ENCODE data around the gene CSTPP1. TPM values are rescaled to one million over a fixed set of nuclear protein-coding genes. Genes with fewer than 3 reads are reported as not detected.
A peak's percentile ranks its signal among the peaks of the same experiment; 100 is the strongest.

The CSTPP1 gene
- total and polyA plus RNA-seq, 2 of the 8 experiments (the other 6 are each of a cell fraction or from before 2014, with no cell fraction given) = 24.2 to 28.7 TPM

- H2BK20ac ChIP-seq (ENCODE audit: low read length) = no peak overlapping the region
- H3K4me1 ChIP-seq (replicated peaks in 1 of 4; ENCODE audit: control insufficient read depth in 3 of 4, insufficient read depth in 4 of 4, low read length in 3 of 4) = peaks cover 13 to 27% (median 19%) of the 10 kb centered on the region in 4 experiments
- FAIRE-seq = no peak
- 0 out of 2 replicates have a peak overlapping the region, but pooled peaks have one; percentile 63 for H3K18ac ChIP-seq (ENCODE audit: extremely low read depth, low read length)
- no peak overlapping the region for H3K4me3 ChIP-seq (ENCODE audit: extremely low read depth in 1 of 4, insufficient read depth in 2 of 4, low read depth in 3 of 4, low read length in 4 of 4)
- no peak overlapping the region for H4K91ac ChIP-seq (replicated peaks; ENCODE audit: insufficient read length, low read length)
- POLR2A ChIA-PET (ENCODE audit: partially characterized antibody) = interaction anchor here (0.7 kb wide), 1 partner anchor 607 kb away, joined by 3 read pairs; no protein-coding TSS in a partner anchor
- H3K27ac ChIP-seq (ENCODE audit: low read depth, low read length) = no peak overlapping the region
- H3K79me2 ChIP-seq (ENCODE audit: control insufficient read depth in 1 of 2, insufficient read depth in 2 of 2, low read length in 2 of 2) = 0 out of 4 replicates have a peak, but pooled peaks cover 0 to 9% of the 10 kb centered on the region in 2 experiments
- WGBS, 2 experiments (ENCODE audit: extremely low coverage in 1 of 2, insufficient coverage in 1 of 2, insufficient read length in 1 of 2, insufficient replicate concordance in 2 of 2, low coverage in 1 of 2, low lambda C conversion rate in 2 of 2, missing lambda C conversion rate in 1 of 2) = 64% methylated on average over 4 of the region's 5 CpGs; no CpG with 5 or more reads in 1 of the 2 experiments
- peak overlapping the region in 1 of 2 experiments; percentile 30; a peak in 1 of 4 replicates for H3K4me2 ChIP-seq (ENCODE audit: insufficient read depth in 1 of 2, low read depth in 2 of 2, low read length in 2 of 2)
- H4K5ac ChIP-seq (ENCODE audit: insufficient read length, low read depth, low read length) = no peak overlapping the region
- H3K14ac ChIP-seq (ENCODE audit: insufficient read length) = no peak overlapping the region
- H3K79me1 ChIP-seq (ENCODE audit: low read depth, low read length) = peaks cover 6% of the 10 kb centered on the region
- CTCF ChIA-PET (ENCODE audit: partially characterized antibody) = interaction anchor here (1.2 to 7.5 kb wide), 4 partner anchors 11 to 252 kb away, joined by 6 to 44 read pairs (median 10); no protein-coding TSS in a partner anchor
- DNase-seq (ENCODE audit: low read depth in 1 of 2, low spot score in 2 of 2) = no peak
- H4K8ac ChIP-seq (ENCODE audit: extremely low read depth, insufficient read depth, low read length) = no peak overlapping the region
- H3K23ac ChIP-seq (ENCODE audit: insufficient read length) = no peak overlapping the region
- no peak overlapping the region for H3K56ac ChIP-seq (replicated peaks; ENCODE audit: insufficient read length, low read depth, low read length)
- no peaks in the 10 kb centered on the region for H3K36me3 ChIP-seq (ENCODE audit: control insufficient read depth in 2 of 4, insufficient read depth in 4 of 4, low read length in 3 of 4)
- H3K9me3 ChIP-seq (ENCODE audit: insufficient read depth in 2 of 2, low read depth in 1 of 2, low read length in 1 of 2) = no peaks in the 10 kb centered on the region
- peak overlapping the region; percentile 90; the same call in 1 of the 2 replicates for H2BK15ac ChIP-seq (ENCODE audit: low read length)
- no peaks in the 10 kb centered on the region for H3K23me2 ChIP-seq (ENCODE audit: low read depth, low read length)
- no peak overlapping the region for H2BK5ac ChIP-seq (ENCODE audit: low read depth, low read length)
- no peak overlapping the region for H3K9ac ChIP-seq (replicated peaks in 1 of 4; ENCODE audit: extremely low read depth in 1 of 4, low read depth in 3 of 4, low read length in 3 of 4)
- H2AFZ ChIP-seq (ENCODE audit: low read length) = no peak overlapping the region
- no peak overlapping the region; the same call in 1 of the 2 replicates for H2BK12ac ChIP-seq (ENCODE audit: low read depth, low read length)
- no peaks in the 10 kb centered on the region for H4K20me1 ChIP-seq (replicated peaks in 1 of 2; ENCODE audit: control insufficient read depth in 1 of 2, insufficient read depth in 2 of 2, low read length in 2 of 2)
- no peak overlapping the region for H2AK5ac ChIP-seq (ENCODE audit: low read depth, low read length)
- H2BK120ac ChIP-seq (replicated peaks; ENCODE audit: low read depth, low read length) = no peak overlapping the region
- H3K27me3 ChIP-seq (replicated peaks in 1 of 4; ENCODE audit: control insufficient read depth in 3 of 4, extremely low read depth in 1 of 4, insufficient read depth in 3 of 4, low read length in 3 of 4) = no peaks in the 10 kb centered on the region
- H3K4ac ChIP-seq (replicated peaks; ENCODE audit: insufficient read length, low read depth, low read length) = no peak overlapping the region
- TF ChIP-seq TEAD4 (IDR thresholded peaks at IDR 0.05; ENCODE audit: low read depth, low read length) (no peak), BACH1 (IDR thresholded peaks at IDR 0.05; ENCODE audit: low read length) (no peak), GABPA (IDR thresholded peaks at IDR 0.05; ENCODE audit: borderline replicate concordance, insufficient read depth, low read length) (no peak), MAFK (IDR thresholded peaks at IDR 0.05; ENCODE audit: low read depth, low read length) (no peak), CBX8 (IDR thresholded peaks at IDR 0.05; ENCODE audit: borderline replicate concordance, low read depth, low read length) (no peak), ZNF274 (IDR thresholded peaks at IDR 0.05; ENCODE audit: borderline replicate concordance, extremely low read depth, low read length) (no peak), EZH2 (IDR thresholded peaks at IDR 0.05; ENCODE audit: low read depth, low read length, severe bottlenecking) (no peak), CEBPB (IDR thresholded peaks at IDR 0.05; ENCODE audit: low read depth, low read length) (no peak), BRCA1 (IDR thresholded peaks at IDR 0.05; ENCODE audit: low read depth, low read length) (no peak), SP1 (IDR thresholded peaks at IDR 0.05; ENCODE audit: low read depth, low read length) (no peak), E2F6 (IDR thresholded peaks at IDR 0.05) (no peak), TAF1 (IDR thresholded peaks at IDR 0.05; ENCODE audit: low read depth, low read length) (no peak), RFX5 (IDR thresholded peaks at IDR 0.05; ENCODE audit: borderline replicate concordance, low read depth, low read length) (no peak), EGR1 (IDR thresholded peaks at IDR 0.05; ENCODE audit: borderline replicate concordance, low read depth, low read length) (no peak)
Observed at GRCh38 chr11:46905806-46906205, 30.8 kb upstream of the CSTPP1 start.
